HG02870 (cell line): ENCODE results near the gene CPSF4L.
A peak's percentile ranks its signal among the peaks of the same experiment; 100 is the strongest.
"Not testable (repeated sequence)": the region's sequence is repeated elsewhere in the genome, so short reads cannot be mapped to it uniquely, and the experiment has no call there.

Experiments used
- ATAC-seq: cut with Tn5 transposase; IDR thresholded peaks from one replicate; pipeline ENCODE4 v1.9.1; 2021; ENCODE audit warnings: mild to moderate bottlenecking, moderate library complexity; ENCODE audit not compliant: unreplicated experiment

The CPSF4L gene

GRCh38 chr17:73261617-73261951 lies at the start of gene CPSF4L:
TSS of gene CPSF4L (minus strand) at chr17:73261880. CDS start at chr17:73261818, 62 bp downstream.
- ATAC-seq: no peak

- peak; percentile 23 for ATAC-seq
Observed at GRCh38 chr17:73311428-73311780, 49.7 kb upstream of the CPSF4L start.

- ATAC-seq: no peak
Observed at GRCh38 chr17:73309727-73310596, 48.3 kb upstream of the CPSF4L start.

- ATAC-seq: not testable (repeated sequence)
Observed at GRCh38 chr17:73308959-73309358, 47.3 kb upstream of the CPSF4L start.

- no peak for ATAC-seq
Observed at GRCh38 chr17:73308017-73308823, 46.5 kb upstream of the CPSF4L start.

GRCh38 chr17:73307130-73307529 lies 45.5 kb upstream of the CPSF4L start:
- no peak for ATAC-seq

- ATAC-seq: no peak
Observed at GRCh38 chr17:73305845-73306836, 44.5 kb upstream of the CPSF4L start.

- ATAC-seq: no peak
Observed at GRCh38 chr17:73304971-73305812, 43.5 kb upstream of the CPSF4L start.

GRCh38 chr17:73304438-73304837 lies 42.8 kb upstream of the CPSF4L start:
- no peak for ATAC-seq

- ATAC-seq: no peak
Observed at GRCh38 chr17:73302189-73302588, 40.5 kb upstream of the CPSF4L start.

- ATAC-seq: no peak
Observed at GRCh38 chr17:73301369-73301768, 39.7 kb upstream of the CPSF4L start.

GRCh38 chr17:73300392-73300791 lies 38.7 kb upstream of the CPSF4L start:
- ATAC-seq: no peak

- no peak for ATAC-seq
Observed at GRCh38 chr17:73297934-73298861, 36.5 kb upstream of the CPSF4L start.

- ATAC-seq: no peak
Observed at GRCh38 chr17:73293480-73293911, 31.8 kb upstream of the CPSF4L start.

- no peak for ATAC-seq
Observed at GRCh38 chr17:73293031-73293430, 31.4 kb upstream of the CPSF4L start.

- no peak for ATAC-seq
Observed at GRCh38 chr17:73292031-73292531, 30.4 kb upstream of the CPSF4L start.

GRCh38 chr17:73291260-73291801 lies 29.7 kb upstream of the CPSF4L start:
- ATAC-seq: peak; percentile 85
